Measurements from ENCODE around the gene CMTM4.
"Not testable (repeated sequence)": the region's sequence is repeated elsewhere in the genome, so short reads cannot be mapped to it uniquely, and the experiment has no call there.

The CMTM4 gene

DNA sequence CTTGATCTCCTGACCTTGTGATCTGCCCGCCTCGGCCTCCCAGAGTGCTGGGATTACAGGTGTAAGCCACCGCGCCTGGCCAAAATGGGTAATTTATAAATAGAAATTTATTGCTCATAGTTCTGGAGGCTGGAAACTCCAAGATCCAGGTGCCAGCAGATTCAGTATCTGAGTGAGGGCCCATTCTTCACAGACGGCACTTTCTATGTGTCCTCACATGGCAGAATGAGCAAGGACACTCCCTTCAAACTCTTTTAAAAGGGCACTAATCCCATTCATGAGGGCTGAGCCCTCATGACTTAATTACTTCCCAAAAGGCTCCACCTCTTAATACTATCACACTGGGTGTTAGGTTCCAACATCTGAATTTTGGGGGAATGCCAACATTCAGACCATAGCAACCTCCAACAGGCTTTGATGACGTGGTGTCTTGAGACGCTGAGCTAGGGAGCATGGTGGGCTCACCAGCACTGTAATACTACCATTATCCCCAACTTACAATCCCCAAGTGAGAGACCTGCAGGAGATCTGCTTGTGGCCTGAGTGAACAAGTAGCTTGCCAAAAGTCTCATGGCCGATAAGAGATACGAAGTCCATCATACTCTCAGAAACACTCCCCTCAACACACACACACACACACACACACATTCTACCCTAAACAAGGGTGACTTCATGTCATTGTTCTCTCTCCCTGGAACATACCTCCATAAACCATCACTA lies 8.5 kb downstream of the CMTM4 start:
- Histone ChIP-seq H3K4me1 (ENCODE audit: control insufficient read depth, insufficient read depth, low read length) (peaks cover 3% of the 10 kb centered on the region), H3K27me3 (ENCODE audit: control insufficient read depth, insufficient read depth, low read length) (no peaks in the 10 kb centered on the region), H3K36me3 (ENCODE audit: control insufficient read depth, insufficient read depth, low read length) (no peaks in the 10 kb centered on the region), H3K4me3 (ENCODE audit: low read depth, low read length) (no peak overlapping the region), H3K9ac (ENCODE audit: low read depth, low read length) (no peak overlapping the region), H3K9me3 (ENCODE audit: control insufficient read depth, insufficient read depth, low read length) (no peaks in the 10 kb centered on the region)

DNA sequence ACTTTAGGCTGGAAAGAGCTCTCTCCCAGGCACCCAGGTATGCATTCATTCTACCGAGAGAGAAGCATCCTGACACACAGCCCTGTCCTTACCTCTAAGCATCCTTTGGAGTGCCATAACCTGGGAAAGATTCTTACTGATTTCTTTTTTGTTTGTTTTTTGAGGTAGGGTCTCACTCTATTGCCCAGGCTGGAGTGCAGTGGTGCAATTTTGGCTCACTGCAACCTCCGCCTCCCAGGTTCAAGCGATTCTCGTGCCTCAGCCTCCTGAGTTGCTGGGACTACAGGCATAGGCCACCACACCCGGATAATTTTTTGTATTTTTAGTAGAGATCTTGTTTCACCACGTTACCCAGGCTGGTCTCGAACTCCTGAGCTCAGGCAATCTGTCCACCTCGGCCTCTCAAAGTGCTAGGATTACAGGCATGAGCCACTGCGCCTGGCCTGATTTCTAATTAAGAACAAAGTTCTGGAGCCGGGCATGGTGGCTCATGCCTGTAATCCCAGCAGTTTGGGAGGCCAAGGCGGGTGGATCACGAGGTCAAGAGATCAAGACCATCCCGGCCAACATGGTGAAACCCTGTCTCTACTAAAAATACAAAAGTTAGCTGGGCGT lies 10.9 kb downstream of the CMTM4 start:
- H3K9me3 ChIP-seq (ENCODE audit: control insufficient read depth, insufficient read depth, low read length); H3K4me1 ChIP-seq (ENCODE audit: control insufficient read depth, insufficient read depth, low read length); H3K27me3 ChIP-seq (ENCODE audit: control insufficient read depth, insufficient read depth, low read length); H3K36me3 ChIP-seq (ENCODE audit: control insufficient read depth, insufficient read depth, low read length); H3K4me3 ChIP-seq (ENCODE audit: low read depth, low read length); H3K9ac ChIP-seq (ENCODE audit: low read depth, low read length): not testable (repeated sequence)

DNA sequence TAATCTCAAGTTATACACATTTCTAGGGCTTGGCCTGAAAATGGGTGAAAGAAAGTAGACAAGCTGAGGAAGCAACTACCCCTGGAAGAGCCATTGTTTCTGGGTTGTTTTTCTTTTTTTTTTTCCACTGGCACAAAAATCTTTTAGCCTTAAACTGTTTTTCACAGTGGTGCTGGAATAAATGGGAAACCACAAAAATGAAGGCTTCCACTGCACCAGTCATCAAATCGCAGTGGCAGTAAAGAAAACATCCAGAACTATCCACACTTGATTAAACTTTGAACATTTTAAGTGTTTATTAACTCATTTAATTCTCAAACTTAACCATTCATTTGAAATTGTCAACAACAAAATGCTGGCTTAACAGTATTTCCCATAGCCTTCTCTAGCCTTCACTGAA lies 14.3 kb downstream of the CMTM4 start:
- Histone ChIP-seq H3K9me3 (ENCODE audit: control insufficient read depth, insufficient read depth, low read length) (no peaks in the 10 kb centered on the region), H3K9ac (ENCODE audit: low read depth, low read length) (no peak overlapping the region), H3K27me3 (ENCODE audit: control insufficient read depth, insufficient read depth, low read length) (no peaks in the 10 kb centered on the region), H3K4me3 (ENCODE audit: low read depth, low read length) (no peak overlapping the region), H3K36me3 (ENCODE audit: control insufficient read depth, insufficient read depth, low read length) (no peaks in the 10 kb centered on the region), H3K4me1 (ENCODE audit: control insufficient read depth, insufficient read depth, low read length) (no peaks in the 10 kb centered on the region)

DNA sequence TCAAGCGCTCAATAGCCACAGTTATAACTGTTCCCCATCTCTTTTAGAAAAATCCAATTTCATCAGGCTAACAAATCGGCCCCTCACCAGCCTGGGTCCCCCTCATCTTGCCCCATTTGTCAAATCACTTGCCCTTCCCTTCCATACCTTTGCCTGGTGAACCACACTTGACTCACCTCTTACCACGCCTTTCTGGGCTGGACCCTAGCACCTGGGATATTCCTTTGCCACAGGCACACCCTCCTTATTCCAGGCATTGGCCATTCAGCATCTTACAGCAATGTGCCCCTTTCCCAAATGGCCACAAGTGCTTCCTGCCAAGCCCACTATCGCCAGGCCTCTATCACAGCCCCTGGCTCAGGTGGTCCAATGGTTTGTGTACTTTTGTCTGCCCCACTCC lies 14.9 kb downstream of the CMTM4 start:
- Histone ChIP-seq H3K27me3 (ENCODE audit: control insufficient read depth, insufficient read depth, low read length) (no peaks in the 10 kb centered on the region), H3K9me3 (ENCODE audit: control insufficient read depth, insufficient read depth, low read length) (no peaks in the 10 kb centered on the region), H3K4me3 (ENCODE audit: low read depth, low read length) (no peak overlapping the region), H3K36me3 (ENCODE audit: control insufficient read depth, insufficient read depth, low read length) (no peaks in the 10 kb centered on the region), H3K4me1 (ENCODE audit: control insufficient read depth, insufficient read depth, low read length) (no peaks in the 10 kb centered on the region), H3K9ac (ENCODE audit: low read depth, low read length) (no peak overlapping the region)

DNA sequence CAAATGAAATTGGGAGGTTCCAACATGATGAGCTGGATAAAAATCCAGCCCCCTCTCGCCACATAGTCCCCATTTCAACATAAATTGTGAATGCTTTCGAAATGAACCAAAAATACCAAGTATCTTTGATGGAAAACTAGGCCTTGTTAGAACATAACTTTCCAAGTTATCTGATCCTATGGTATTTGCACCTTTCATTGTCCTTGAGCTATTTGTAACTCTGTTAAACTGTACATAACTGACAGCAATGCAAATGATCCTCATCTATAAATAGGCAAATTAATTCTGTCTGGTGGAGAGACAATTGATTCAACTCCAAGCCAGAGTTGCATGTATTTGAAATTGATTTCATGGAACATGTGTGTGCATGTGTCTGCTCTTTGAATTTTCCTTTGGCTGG lies 18.2 kb downstream of the CMTM4 start:
- Histone ChIP-seq H3K27me3 (ENCODE audit: control insufficient read depth, insufficient read depth, low read length) (no peaks in the 10 kb centered on the region), H3K36me3 (ENCODE audit: control insufficient read depth, insufficient read depth, low read length) (no peaks in the 10 kb centered on the region), H3K9ac (ENCODE audit: low read depth, low read length) (no peak overlapping the region), H3K4me3 (ENCODE audit: low read depth, low read length) (no peak overlapping the region), H3K4me1 (ENCODE audit: control insufficient read depth, insufficient read depth, low read length) (no peaks in the 10 kb centered on the region), H3K9me3 (ENCODE audit: control insufficient read depth, insufficient read depth, low read length) (no peaks in the 10 kb centered on the region)

DNA sequence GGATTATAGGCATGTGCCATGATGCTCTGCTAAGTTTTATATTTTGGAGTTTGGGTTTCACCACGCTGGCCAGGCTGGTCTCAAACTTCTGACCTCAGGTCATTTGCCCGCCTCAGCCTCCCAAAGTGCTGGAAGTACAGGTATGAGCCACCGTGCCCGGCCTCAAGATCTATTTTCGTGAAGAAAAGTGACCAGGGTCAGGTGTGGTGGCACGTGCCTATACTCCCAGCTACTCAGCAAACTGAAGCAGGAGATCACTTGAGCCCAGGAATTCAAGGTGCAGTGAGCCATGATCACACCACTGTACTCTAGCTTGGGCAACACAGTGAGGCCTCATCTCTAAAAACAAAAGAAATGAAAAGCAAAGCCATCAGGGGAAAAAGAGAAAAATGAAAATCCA lies 18.7 kb downstream of the CMTM4 start:
- Histone ChIP-seq H3K27me3 (ENCODE audit: control insufficient read depth, insufficient read depth, low read length) (no peaks in the 10 kb centered on the region), H3K9me3 (ENCODE audit: control insufficient read depth, insufficient read depth, low read length) (no peaks in the 10 kb centered on the region), H3K4me1 (ENCODE audit: control insufficient read depth, insufficient read depth, low read length) (no peaks in the 10 kb centered on the region), H3K4me3 (ENCODE audit: low read depth, low read length) (no peak overlapping the region), H3K36me3 (ENCODE audit: control insufficient read depth, insufficient read depth, low read length) (no peaks in the 10 kb centered on the region), H3K9ac (ENCODE audit: low read depth, low read length) (no peak overlapping the region)

DNA sequence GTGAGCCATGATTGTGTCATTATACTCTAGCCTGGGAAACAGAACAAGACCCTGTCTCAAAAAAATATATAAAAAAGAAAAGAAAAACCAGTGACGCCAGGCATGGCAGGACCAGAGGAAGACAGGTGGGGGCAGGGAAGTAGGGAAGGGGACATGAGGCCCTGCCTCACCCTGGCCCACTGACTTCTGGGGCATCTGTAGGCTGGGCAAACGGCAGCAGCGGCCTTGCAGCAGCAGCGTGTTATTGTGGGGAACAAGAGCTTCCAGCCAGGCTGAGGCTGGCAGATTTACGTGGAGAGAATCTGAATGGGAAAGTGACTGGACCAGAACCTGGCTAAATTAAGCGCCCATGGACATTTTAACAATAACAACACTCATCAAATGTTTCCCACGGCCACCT lies 19.4 kb downstream of the CMTM4 start:
- Histone ChIP-seq H3K4me1 (ENCODE audit: control insufficient read depth, insufficient read depth, low read length) (no peaks in the 10 kb centered on the region), H3K4me3 (ENCODE audit: low read depth, low read length) (no peak overlapping the region), H3K9ac (ENCODE audit: low read depth, low read length) (no peak overlapping the region), H3K36me3 (ENCODE audit: control insufficient read depth, insufficient read depth, low read length) (no peaks in the 10 kb centered on the region), H3K27me3 (ENCODE audit: control insufficient read depth, insufficient read depth, low read length) (no peaks in the 10 kb centered on the region), H3K9me3 (ENCODE audit: control insufficient read depth, insufficient read depth, low read length) (no peaks in the 10 kb centered on the region)

DNA sequence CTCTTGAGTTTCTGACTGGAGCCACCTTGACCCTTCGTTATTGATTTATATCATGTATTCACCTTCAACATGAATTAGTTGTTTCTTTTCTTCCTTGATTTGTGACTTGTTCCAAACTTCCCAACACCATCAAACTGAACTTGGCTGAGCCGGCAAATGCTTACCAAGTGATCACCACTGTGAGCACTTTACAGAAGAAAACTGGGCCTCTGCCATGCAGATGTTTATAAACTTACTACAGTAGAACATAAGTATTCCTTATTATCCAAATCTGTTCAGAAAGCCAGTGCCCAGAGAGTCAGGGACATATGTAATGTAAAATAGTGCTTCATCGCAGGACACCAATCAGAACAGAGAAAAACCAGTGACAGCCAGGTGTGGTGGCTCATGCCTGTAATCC lies 19.9 kb downstream of the CMTM4 start:
- Histone ChIP-seq H3K27me3 (ENCODE audit: control insufficient read depth, insufficient read depth, low read length) (no peaks in the 10 kb centered on the region), H3K4me1 (ENCODE audit: control insufficient read depth, insufficient read depth, low read length) (no peaks in the 10 kb centered on the region), H3K36me3 (ENCODE audit: control insufficient read depth, insufficient read depth, low read length) (no peaks in the 10 kb centered on the region), H3K9ac (ENCODE audit: low read depth, low read length) (no peak overlapping the region), H3K4me3 (ENCODE audit: low read depth, low read length) (no peak overlapping the region), H3K9me3 (ENCODE audit: control insufficient read depth, insufficient read depth, low read length) (no peaks in the 10 kb centered on the region)

DNA sequence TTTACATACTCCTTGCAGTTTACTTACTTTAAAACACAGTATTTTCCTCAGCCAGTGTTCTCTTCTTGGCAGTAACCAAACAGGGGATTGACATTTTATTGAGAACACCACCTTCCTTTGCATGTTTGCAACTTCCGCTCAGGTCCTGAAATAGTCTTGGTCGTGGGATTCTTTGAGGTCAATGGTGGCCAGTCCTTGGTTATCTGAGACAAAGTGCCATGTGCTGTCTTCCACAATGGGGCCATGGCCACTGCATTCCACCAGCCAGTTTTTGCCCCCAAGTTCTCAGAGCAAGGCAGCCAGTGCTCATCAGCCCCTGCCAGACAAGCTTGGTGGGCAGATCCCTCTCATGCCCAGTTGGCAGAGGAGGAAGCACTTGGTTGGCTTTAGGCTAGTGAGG lies 22.9 kb downstream of the CMTM4 start:
- Histone ChIP-seq H3K9me3 (ENCODE audit: control insufficient read depth, insufficient read depth, low read length) (no peaks in the 10 kb centered on the region), H3K4me1 (ENCODE audit: control insufficient read depth, insufficient read depth, low read length) (no peaks in the 10 kb centered on the region), H3K9ac (ENCODE audit: low read depth, low read length) (no peak overlapping the region), H3K27me3 (ENCODE audit: control insufficient read depth, insufficient read depth, low read length) (no peaks in the 10 kb centered on the region), H3K36me3 (ENCODE audit: control insufficient read depth, insufficient read depth, low read length) (no peaks in the 10 kb centered on the region), H3K4me3 (ENCODE audit: low read depth, low read length) (no peak overlapping the region)

DNA sequence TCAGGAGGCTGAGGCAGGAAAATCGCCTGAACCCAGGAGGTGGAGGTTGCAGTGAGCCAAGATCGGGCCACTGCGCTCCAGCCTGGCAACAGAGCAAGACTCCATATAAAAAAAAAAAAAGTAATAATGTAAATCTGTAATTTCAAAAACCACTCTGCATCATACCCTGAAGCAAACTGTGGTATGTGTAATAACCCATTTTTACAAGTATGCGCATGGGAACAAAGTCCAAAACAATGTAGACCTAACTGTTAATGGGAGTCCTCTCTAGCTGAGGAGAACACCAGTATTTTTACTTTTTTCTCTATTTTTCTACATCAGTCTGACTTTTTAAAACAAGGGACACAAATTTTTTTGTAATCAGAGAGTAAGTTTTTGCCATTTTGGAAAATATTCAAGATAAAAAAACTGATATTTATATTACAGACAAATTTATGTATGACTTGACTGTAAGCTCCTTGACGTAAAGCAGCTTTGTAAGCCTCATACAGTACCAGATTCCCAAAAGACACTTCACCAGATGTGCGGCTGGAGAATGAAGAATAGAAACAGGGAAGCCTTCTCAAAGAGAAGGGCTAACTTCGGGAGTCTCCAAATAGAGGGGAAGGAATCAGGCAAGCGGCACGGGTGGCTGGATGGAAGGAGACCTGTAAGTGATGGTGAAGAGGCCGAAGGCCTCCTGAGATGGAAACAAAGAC lies 25.7 kb downstream of the CMTM4 start:
- Histone ChIP-seq H3K9ac (ENCODE audit: low read depth, low read length) (no peak overlapping the region), H3K36me3 (ENCODE audit: control insufficient read depth, insufficient read depth, low read length) (no peaks in the 10 kb centered on the region), H3K9me3 (ENCODE audit: control insufficient read depth, insufficient read depth, low read length) (no peaks in the 10 kb centered on the region), H3K4me3 (ENCODE audit: low read depth, low read length) (no peak overlapping the region), H3K4me1 (ENCODE audit: control insufficient read depth, insufficient read depth, low read length) (no peaks in the 10 kb centered on the region), H3K27me3 (ENCODE audit: control insufficient read depth, insufficient read depth, low read length) (no peaks in the 10 kb centered on the region)

DNA sequence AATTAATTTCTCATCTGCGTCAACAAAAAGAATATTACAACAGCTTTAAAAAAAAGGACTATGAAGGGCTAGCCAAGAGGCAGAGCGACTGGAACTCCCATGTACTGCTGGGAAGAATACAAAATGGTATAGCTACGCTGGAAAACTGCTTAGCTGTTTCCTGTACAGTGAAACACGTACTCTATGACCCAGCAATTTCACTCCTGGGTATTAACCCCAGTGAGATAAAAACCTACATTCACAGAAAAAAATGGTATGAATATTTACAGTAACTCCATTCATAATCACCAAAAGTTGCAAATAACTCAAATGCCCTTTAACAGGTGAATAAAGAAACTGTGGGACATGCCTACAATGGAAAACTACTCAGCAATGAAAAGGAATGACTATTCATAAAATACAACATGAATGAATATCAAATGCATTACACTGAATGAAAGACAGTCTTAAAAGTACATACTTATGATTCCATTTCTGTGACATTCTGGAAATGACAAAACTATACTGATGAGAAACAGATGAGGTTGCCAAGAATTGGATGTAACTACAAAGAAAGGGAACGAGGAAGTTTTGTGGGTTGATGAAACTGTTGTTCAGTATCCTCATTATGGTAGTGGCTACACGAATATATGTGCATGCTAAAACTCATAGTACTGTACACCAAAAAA lies 27.6 kb downstream of the CMTM4 start:
- no peak overlapping the region for H3K4me3 ChIP-seq (ENCODE audit: low read depth, low read length)
- no peak overlapping the region for H3K9ac ChIP-seq (ENCODE audit: low read depth, low read length)
- H3K4me1 ChIP-seq (ENCODE audit: control insufficient read depth, insufficient read depth, low read length) = no peaks in the 10 kb centered on the region
- no peaks in the 10 kb centered on the region for H3K9me3 ChIP-seq (ENCODE audit: control insufficient read depth, insufficient read depth, low read length)
- no peaks in the 10 kb centered on the region for H3K36me3 ChIP-seq (ENCODE audit: control insufficient read depth, insufficient read depth, low read length)
- H3K27me3 ChIP-seq (ENCODE audit: control insufficient read depth, insufficient read depth, low read length) = no peaks in the 10 kb centered on the region

DNA sequence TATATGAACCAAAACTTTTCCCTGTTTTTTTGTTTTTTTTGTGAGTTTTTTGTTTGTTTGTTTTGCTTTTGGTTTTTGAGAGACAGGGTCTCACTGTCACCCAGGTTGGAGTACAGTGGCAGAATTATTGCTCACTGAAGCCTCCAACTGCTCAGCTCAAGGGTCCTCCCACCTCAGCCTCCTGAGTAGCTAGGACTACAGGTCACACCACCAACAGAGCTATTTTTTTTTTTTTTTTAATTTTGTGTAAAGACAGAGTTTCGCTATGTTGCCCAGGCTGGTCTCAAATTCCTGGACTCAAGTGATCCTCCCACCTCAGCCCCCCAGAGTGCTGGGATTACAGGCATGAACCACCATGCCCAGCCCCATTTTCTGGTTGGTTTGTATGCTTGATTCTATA lies 28.6 kb downstream of the CMTM4 start:
- H3K4me3 ChIP-seq (ENCODE audit: low read depth, low read length) = no peak overlapping the region
- H3K9ac ChIP-seq (ENCODE audit: low read depth, low read length) = no peak overlapping the region
- no peaks in the 10 kb centered on the region for H3K27me3 ChIP-seq (ENCODE audit: control insufficient read depth, insufficient read depth, low read length)
- H3K36me3 ChIP-seq (ENCODE audit: control insufficient read depth, insufficient read depth, low read length) = no peaks in the 10 kb centered on the region
- H3K4me1 ChIP-seq (ENCODE audit: control insufficient read depth, insufficient read depth, low read length) = no peaks in the 10 kb centered on the region
- H3K9me3 ChIP-seq (ENCODE audit: control insufficient read depth, insufficient read depth, low read length) = no peaks in the 10 kb centered on the region

All from iPS-15b (cell line).